IMR-90 (cell line): ENCODE measurements around the gene GTPBP6. TPM values are rescaled to one million over a fixed set of nuclear protein-coding genes. Genes with fewer than 3 reads are reported as not detected.

Experiments used
- ATAC-seq: fragments of 200-7000 bp; cut with Tn5 transposase; 2 replicates; pipeline ENCODE4 v1.9.1; 2020; ENCODE audit warnings: low read depth, mild to moderate bottlenecking, moderate library complexity
- BruUV-seq: library from RNA; stranded (reverse); fragments of 400-500 nt; replicated peaks from 2 replicates; lab custom pipeline; 2021; lab: Mats Ljungman, UMichigan
- CTCF ChIA-PET: fragments of 300-600 bp; formaldehyde crosslinking; extraction: SDS; loops from one replicate; lab custom pipeline; 2021; ENCODE audit warnings: antibody characterized with exemption; lab: Yijun Ruan, JAX
- POLR2A ChIA-PET: fragments of 300-600 bp; sonication (Branson Sonifier 250); formaldehyde crosslinking; loops from one replicate; lab custom pipeline; 2022; ENCODE audit warnings: antibody characterized with exemption; ENCODE audit not compliant: unreplicated experiment; lab: Charles Lee
- DNase-seq: peaks from one replicate; pipeline ENCODE4 v3.0.0; 2013
- H2AFZ ChIP-seq: replicated peaks from 2 replicates; pipeline ENCODE3; 2013; ENCODE audit warnings: low read length, mild to moderate bottlenecking; ENCODE audit not compliant: poor library complexity
- H2AK5ac ChIP-seq: 2 replicates; pipeline ENCODE4 v1.6.1; 2013; ENCODE audit warnings: low read depth, low read length, inconsistent platforms
- H2AK9ac ChIP-seq: replicated peaks from 2 replicates; pipeline ENCODE3; 2013; ENCODE audit warnings: mild to moderate bottlenecking, low read depth, low read length, moderate library complexity; ENCODE audit not compliant: poor library complexity
- H2BK120ac ChIP-seq: 2 replicates; pipeline ENCODE4 v1.6.1; 2013; ENCODE audit warnings: low read depth, low read length, inconsistent platforms
- H2BK15ac ChIP-seq: 3 replicates; pipeline ENCODE4 v1.6.1; 2013; ENCODE audit warnings: low read depth, low read length, inconsistent platforms
- H2BK20ac ChIP-seq: 2 replicates; pipeline ENCODE4 v1.6.1; 2013; ENCODE audit warnings: low read depth, mild to moderate bottlenecking, inconsistent platforms, low read length, moderate library complexity
- H2BK5ac ChIP-seq: 2 replicates; pipeline ENCODE4 v1.6.1; 2013; ENCODE audit warnings: mild to moderate bottlenecking, low read depth, low read length, inconsistent platforms; ENCODE audit not compliant: poor library complexity, severe bottlenecking
- H3K14ac ChIP-seq: replicated peaks from 2 replicates; pipeline ENCODE4 v1.6.1; 2013; ENCODE audit warnings: low read depth, low read length, inconsistent platforms
- H3K18ac ChIP-seq: 2 replicates; pipeline ENCODE4 v1.6.1; 2013; ENCODE audit warnings: low read depth, low read length, control low read depth
- H3K23ac ChIP-seq: 2 replicates; pipeline ENCODE4 v1.6.1; 2013; ENCODE audit warnings: low read depth, low read length, inconsistent platforms
- H3K27ac ChIP-seq: 2 replicates; pipeline ENCODE4 v1.5.1; 2013; ENCODE audit warnings: mild to moderate bottlenecking, control low read depth, low read length; ENCODE audit not compliant: insufficient read depth
- H3K27me3 ChIP-seq: 2 replicates; pipeline ENCODE4 v1.6.1; 2013; ENCODE audit warnings: low read length; ENCODE audit not compliant: control insufficient read depth, insufficient read depth
- H3K36me3 ChIP-seq: 2 replicates; pipeline ENCODE4 v1.6.1; 2013; ENCODE audit warnings: low read length, mixed read lengths; ENCODE audit not compliant: control insufficient read depth, insufficient read depth
- H3K4ac ChIP-seq: 2 replicates; pipeline ENCODE4 v1.6.1; 2013; ENCODE audit warnings: low read depth, low read length, inconsistent platforms
- H3K4me1 ChIP-seq: 2 replicates; pipeline ENCODE4 v1.6.1; 2013; ENCODE audit warnings: low read length, mixed read lengths; ENCODE audit not compliant: control insufficient read depth, insufficient read depth
- H3K4me2 ChIP-seq: 2 replicates; pipeline ENCODE4 v1.6.1; 2013; ENCODE audit warnings: low read depth, mild to moderate bottlenecking, control low read depth, low read length, moderate library complexity
- H3K4me3 ChIP-seq: 2 replicates; pipeline ENCODE4 v1.5.1; 2013; ENCODE audit warnings: low read depth, mild to moderate bottlenecking, control low read depth, low read length, moderate library complexity; ENCODE audit not compliant: insufficient read depth
- H3K56ac ChIP-seq: 2 replicates; pipeline ENCODE4 v1.6.1; 2013; ENCODE audit warnings: low read length, inconsistent platforms; ENCODE audit not compliant: insufficient read depth; ENCODE audit errors: extremely low read depth
- H3K79me1 ChIP-seq, 2 experiments: 2 replicates each; pipeline ENCODE4 v1.6.1; 2013; ENCODE audit warnings: low read length in 2 of 2, inconsistent platforms in 1 of 2, low read depth in 1 of 2
- H3K9ac ChIP-seq: 2 replicates; pipeline ENCODE4 v1.6.1; 2013; ENCODE audit warnings: low read depth, low read length, control low read depth
- H3K9me1 ChIP-seq: 2 replicates; pipeline ENCODE4 v1.6.1; 2013; ENCODE audit warnings: low read length, inconsistent platforms; ENCODE audit not compliant: insufficient read depth
- H3K9me3 ChIP-seq: 2 replicates; pipeline ENCODE4 v1.6.1; 2013; ENCODE audit warnings: low read length; ENCODE audit not compliant: control insufficient read depth, insufficient read depth
- H4K20me1 ChIP-seq: 2 replicates; pipeline ENCODE4 v1.6.1; 2013; ENCODE audit warnings: low read length, inconsistent platforms; ENCODE audit not compliant: insufficient read depth
- H4K5ac ChIP-seq: 2 replicates; pipeline ENCODE4 v1.6.1; 2013; ENCODE audit warnings: mild to moderate bottlenecking, low read depth, low read length, control low read depth
- H4K8ac ChIP-seq, 2 experiments: 2 replicates each; pipeline ENCODE4 v1.6.1; 2013; ENCODE audit warnings: low read depth in 2 of 2, low read length in 2 of 2, control low read depth in 1 of 2, inconsistent platforms in 1 of 2
- H4K91ac ChIP-seq: 2 replicates; pipeline ENCODE4 v1.6.1; 2013; ENCODE audit warnings: low read depth, low read length, inconsistent platforms; ENCODE audit not compliant: insufficient read depth
- CHD1 ChIP-seq: IDR thresholded peaks from 2 replicates; pipeline ENCODE4 v1.6.1; 2012; ENCODE audit warnings: low read depth, low read length, improper control_type of control experiment
- NFE2L2 ChIP-seq: fragments of 150-350 bp; IDR thresholded peaks from 2 replicates; pipeline ENCODE4 v1.6.1; 2016; ENCODE audit warnings: low read depth, mild to moderate bottlenecking, low read length
- POLR2A ChIP-seq: IDR thresholded peaks from 2 replicates; pipeline ENCODE4 v1.6.1; 2012; ENCODE audit warnings: mild to moderate bottlenecking, low read depth, low read length
- WGBS, 2 experiments: methylation state at CpG; one replicate each; pipeline versions ENCODE4 v1.1.5 to v1.1.7; 2013; ENCODE audit warnings: missing lambda C conversion rate in 2 of 2; ENCODE audit not compliant: insufficient read length in 1 of 2; ENCODE audit errors: extremely low coverage in 2 of 2; 5-methylcytosine and 5-hydroxymethylcytosine counted together
- dilution Hi-C: fragments of 300-500 bp; cut with HindIII; formaldehyde crosslinking; loops from one replicate; pipeline ENCODE4 v1.14.3; 2018; ENCODE audit warnings: low sequenced_read_pairs; ENCODE audit not compliant: unreplicated experiment
- in situ Hi-C: fragments of 300-500 bp; cut with MboI; formaldehyde crosslinking; loops from 3 replicates; pipeline ENCODE4 v1.14.3; 2019; ENCODE audit warnings: low sequenced_read_pairs, inconsistent platforms, mixed read lengths
- intact Hi-C: fragments of 100-400 bp; cut with micrococcal nuclease; formaldehyde crosslinking; loops from 2 replicates; pipeline ENCODE4 v1.10.0; 2022
- polyA plus RNA-seq, 3 experiments: library from polyadenylated mRNA; depleted of rRNA; stranded (reverse); fragments of >200 nt; gene quantifications; 2 replicates each; pipeline ENCODE4 v1.2.3, GENCODE V29; 2012; ENCODE audit warnings: low replicate concordance in 1 of 3
- total RNA-seq: library from RNA; depleted of rRNA; stranded (reverse); fragments of >200 nt; gene quantifications from 2 replicates; pipeline ENCODE4 v1.2.3, GENCODE V29; 2012
- TF ChIP-seq, protein P1 (sequence below): fragments of 150-350 bp; IDR thresholded peaks from 2 replicates; pipeline ENCODE4 v1.6.1; 2017; ENCODE audit warnings: mild to moderate bottlenecking, antibody characterized with exemption, low read length, low read depth
- TF ChIP-seq, protein P2 (sequence below): conservative IDR thresholded peaks from 2 replicates; pipeline ENCODE4 v1.5.1; 2012; ENCODE audit warnings: mild to moderate bottlenecking, low read depth, low read length, improper control_type of control experiment

Gene GTPBP6
- total and polyA plus RNA-seq, 2 of the 4 experiments (the other 2 are of a cell fraction) = 24.0 to 31.6 TPM

DNA sequence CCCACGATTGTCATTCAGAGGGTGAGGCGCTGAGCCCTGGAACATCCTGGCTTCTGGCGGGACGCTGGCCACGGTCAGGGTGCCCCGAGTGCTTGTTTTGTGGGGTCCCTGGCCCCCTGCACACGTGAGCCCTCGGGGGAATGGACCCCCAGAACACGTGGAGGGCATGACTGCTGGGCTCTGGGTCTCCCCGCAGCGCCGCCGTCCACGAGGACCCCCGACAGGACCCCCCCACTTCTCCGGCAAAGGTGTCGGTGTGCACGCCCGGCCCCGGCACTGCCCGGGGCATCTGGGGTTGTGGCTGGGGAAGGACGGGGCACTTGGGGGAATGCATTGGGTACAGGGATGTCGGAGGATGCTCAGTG lies 13.9 kb upstream of the GTPBP6 start:
- Histone ChIP-seq H3K79me1 (no peaks in the 10 kb centered on the region), H3K27me3 (no peaks in the 10 kb centered on the region), H3K14ac (no peak overlapping the region), H2AK9ac (no peak overlapping the region), H3K9ac (no peak overlapping the region), H3K36me3 (peaks cover 9% of the 10 kb centered on the region; the same call in 1 of the 2 replicates), H3K4me1 (peaks cover 3% of the 10 kb centered on the region), H3K9me3 (peaks cover 2% of the 10 kb centered on the region; the same call in 1 of the 2 replicates), H3K23ac (no peak overlapping the region), H3K18ac (no peak overlapping the region), H3K9me1 (no peaks in the 10 kb centered on the region), H4K91ac (no peak overlapping the region), H2BK20ac (no peak overlapping the region), H3K27ac (no peak overlapping the region), H2BK120ac (no peak overlapping the region), H2AFZ (no peak overlapping the region), H4K8ac (no peak overlapping the region), H4K20me1 (no peaks in the 10 kb centered on the region; the same call in 1 of the 2 replicates), H2BK5ac (no peak overlapping the region), H3K56ac (no peak overlapping the region), H3K4ac (no peak overlapping the region), H2AK5ac (no peak overlapping the region), H3K4me2 (no peak overlapping the region), H4K5ac (no peak overlapping the region), H3K4me3 (no peak overlapping the region), H2BK15ac (no peak overlapping the region)
- in situ Hi-C loops = no loop called here
- DNase-seq (no peak), ATAC-seq (no peak)
- no TSS peak for BruUV-seq
- TF ChIP-seq, protein P1, sequence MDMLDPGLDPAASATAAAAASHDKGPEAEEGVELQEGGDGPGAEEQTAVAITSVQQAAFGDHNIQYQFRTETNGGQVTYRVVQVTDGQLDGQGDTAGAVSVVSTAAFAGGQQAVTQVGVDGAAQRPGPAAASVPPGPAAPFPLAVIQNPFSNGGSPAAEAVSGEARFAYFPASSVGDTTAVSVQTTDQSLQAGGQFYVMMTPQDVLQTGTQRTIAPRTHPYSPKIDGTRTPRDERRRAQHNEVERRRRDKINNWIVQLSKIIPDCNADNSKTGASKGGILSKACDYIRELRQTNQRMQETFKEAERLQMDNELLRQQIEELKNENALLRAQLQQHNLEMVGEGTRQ = no peak
- TF ChIP-seq CHD1 = no peak
- TF ChIP-seq, protein P2, sequence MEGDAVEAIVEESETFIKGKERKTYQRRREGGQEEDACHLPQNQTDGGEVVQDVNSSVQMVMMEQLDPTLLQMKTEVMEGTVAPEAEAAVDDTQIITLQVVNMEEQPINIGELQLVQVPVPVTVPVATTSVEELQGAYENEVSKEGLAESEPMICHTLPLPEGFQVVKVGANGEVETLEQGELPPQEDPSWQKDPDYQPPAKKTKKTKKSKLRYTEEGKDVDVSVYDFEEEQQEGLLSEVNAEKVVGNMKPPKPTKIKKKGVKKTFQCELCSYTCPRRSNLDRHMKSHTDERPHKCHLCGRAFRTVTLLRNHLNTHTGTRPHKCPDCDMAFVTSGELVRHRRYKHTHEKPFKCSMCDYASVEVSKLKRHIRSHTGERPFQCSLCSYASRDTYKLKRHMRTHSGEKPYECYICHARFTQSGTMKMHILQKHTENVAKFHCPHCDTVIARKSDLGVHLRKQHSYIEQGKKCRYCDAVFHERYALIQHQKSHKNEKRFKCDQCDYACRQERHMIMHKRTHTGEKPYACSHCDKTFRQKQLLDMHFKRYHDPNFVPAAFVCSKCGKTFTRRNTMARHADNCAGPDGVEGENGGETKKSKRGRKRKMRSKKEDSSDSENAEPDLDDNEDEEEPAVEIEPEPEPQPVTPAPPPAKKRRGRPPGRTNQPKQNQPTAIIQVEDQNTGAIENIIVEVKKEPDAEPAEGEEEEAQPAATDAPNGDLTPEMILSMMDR = no peak
- no peak for TF ChIP-seq POLR2A
- TF ChIP-seq NFE2L2 = no peak
- ChIA-PET CTCF (no interaction called here), POLR2A (no interaction called here)
- WGBS, 2 experiments = 97% methylated on average over 11 of the region's 23 CpGs; no CpG with 5 or more reads in 1 of the 2 experiments
- intact Hi-C loops = no loop called here
- dilution Hi-C loops = no loop called here
